ENCODE measurements around the gene CLCN6.
A peak's percentile ranks its signal among the peaks of the same experiment; 100 is the strongest.

DNA sequence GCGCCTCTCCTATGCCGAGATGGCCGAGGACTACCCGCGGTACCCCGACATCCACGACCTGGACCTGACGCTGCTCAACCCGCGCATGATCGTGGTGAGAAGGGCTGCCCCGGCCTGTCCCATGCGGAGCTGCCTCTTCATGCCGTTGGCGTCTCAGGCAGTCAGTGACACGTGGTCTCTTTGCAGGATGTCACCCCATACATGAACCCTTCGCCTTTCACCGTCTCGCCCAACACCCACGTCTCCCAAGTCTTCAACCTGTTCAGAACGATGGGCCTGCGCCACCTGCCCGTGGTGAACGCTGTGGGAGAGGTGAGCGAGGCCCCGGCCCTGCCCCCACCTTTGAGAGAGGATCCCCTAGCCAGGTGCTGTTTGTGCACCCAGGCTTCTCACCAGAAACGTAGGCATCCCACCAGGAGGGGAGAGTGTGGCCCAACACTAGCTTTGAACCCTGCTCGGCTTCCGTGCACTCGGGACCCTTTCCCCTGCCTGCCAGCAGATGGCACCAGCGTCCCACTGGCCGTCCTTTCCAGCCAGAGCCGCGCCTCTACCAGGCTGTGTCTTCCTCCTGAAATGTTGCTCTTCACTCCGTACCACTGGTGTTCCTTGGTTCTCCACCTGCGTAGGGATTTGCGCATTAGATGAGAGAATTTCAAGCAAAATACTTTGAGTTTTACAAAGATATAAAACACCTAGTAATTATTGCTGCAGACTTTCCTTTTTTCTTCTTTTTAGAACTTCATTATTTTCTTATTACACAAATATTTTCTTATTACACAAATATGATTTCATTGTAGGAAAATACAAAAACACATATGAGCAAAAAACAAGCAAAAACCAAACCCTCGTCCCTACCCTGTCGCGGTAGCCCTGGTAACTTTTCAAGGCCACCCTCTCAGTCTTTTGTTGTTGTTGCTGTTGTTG is 32.6 kb downstream of the CLCN6 start:
- TF ChIP-seq, protein P1, sequence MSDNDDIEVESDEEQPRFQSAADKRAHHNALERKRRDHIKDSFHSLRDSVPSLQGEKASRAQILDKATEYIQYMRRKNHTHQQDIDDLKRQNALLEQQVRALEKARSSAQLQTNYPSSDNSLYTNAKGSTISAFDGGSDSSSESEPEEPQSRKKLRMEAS (IDR thresholded peaks at IDR 0.05): no peak
- TF ChIP-seq, protein P2, sequence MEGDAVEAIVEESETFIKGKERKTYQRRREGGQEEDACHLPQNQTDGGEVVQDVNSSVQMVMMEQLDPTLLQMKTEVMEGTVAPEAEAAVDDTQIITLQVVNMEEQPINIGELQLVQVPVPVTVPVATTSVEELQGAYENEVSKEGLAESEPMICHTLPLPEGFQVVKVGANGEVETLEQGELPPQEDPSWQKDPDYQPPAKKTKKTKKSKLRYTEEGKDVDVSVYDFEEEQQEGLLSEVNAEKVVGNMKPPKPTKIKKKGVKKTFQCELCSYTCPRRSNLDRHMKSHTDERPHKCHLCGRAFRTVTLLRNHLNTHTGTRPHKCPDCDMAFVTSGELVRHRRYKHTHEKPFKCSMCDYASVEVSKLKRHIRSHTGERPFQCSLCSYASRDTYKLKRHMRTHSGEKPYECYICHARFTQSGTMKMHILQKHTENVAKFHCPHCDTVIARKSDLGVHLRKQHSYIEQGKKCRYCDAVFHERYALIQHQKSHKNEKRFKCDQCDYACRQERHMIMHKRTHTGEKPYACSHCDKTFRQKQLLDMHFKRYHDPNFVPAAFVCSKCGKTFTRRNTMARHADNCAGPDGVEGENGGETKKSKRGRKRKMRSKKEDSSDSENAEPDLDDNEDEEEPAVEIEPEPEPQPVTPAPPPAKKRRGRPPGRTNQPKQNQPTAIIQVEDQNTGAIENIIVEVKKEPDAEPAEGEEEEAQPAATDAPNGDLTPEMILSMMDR (IDR thresholded peaks at IDR 0.05; ENCODE audit: control extremely low read depth in 1 of 3, insufficient read depth in 1 of 3, low read depth in 1 of 3, low read length in 3 of 3): peak; percentile 96 to 100 (median 99)
- TF ChIP-seq CHD1 (IDR thresholded peaks at IDR 0.05; ENCODE audit: low read depth, low read length): no peak
- no peak for TF ChIP-seq CEBPB (IDR thresholded peaks at IDR 0.05; ENCODE audit: low read depth, low read length)
- TF ChIP-seq SUZ12 (IDR thresholded peaks at IDR 0.05; ENCODE audit: low read length): no peak
- no peak for TF ChIP-seq RFX5 (IDR thresholded peaks at IDR 0.05; ENCODE audit: borderline replicate concordance, low read depth, low read length)
- peak; percentile 98 for TF ChIP-seq RAD21 (IDR thresholded peaks at IDR 0.05 in 1 of 2, conservative IDR thresholded peaks at IDR 0.05 in 1 of 2; ENCODE audit: low read depth in 2 of 2, low read length in 2 of 2)
